Central memory CD8-positive, alpha-beta T cell (primary cell): Measurements from ENCODE around the gene FAM3A.
A peak's percentile ranks its signal among the peaks of the same experiment; 100 is the strongest.
"Not testable (repeated sequence)": the region's sequence is repeated elsewhere in the genome, so short reads cannot be mapped to it uniquely, and the experiment has no call there.

Experiments used
- ATAC-seq: fragments of 150-1000 bp; cut with Tn5 transposase; replicated peaks from 2 replicates; pipeline ENCODE4 v1.10.0; 2022; ENCODE audit warnings: mild to moderate bottlenecking, moderate FRiP score, moderate number of reproducible peaks; ENCODE audit not compliant: poor library complexity, severe bottlenecking; ENCODE audit errors: extremely low read depth
- DNase-seq, 2 donors: peaks; one replicate each; pipeline ENCODE4 v3.0.0; 2021; ENCODE audit warnings: low spot score in 2 of 2
- H3K27ac Mint-ChIP-seq: one replicate; pipeline ENCODE4 v1.8.0; 2022; ENCODE audit warnings: low read depth, mild to moderate bottlenecking, moderate library complexity, mixed read lengths
- H3K27me3 Mint-ChIP-seq: one replicate; pipeline ENCODE4 v1.8.0; 2022; ENCODE audit warnings: mixed read lengths
- H3K36me3 Mint-ChIP-seq: one replicate; pipeline ENCODE4 v1.8.0; 2022; ENCODE audit warnings: mild to moderate bottlenecking, moderate library complexity, mixed read lengths; ENCODE audit not compliant: insufficient read depth
- H3K4me1 Mint-ChIP-seq: one replicate; pipeline ENCODE4 v1.8.0; 2022; ENCODE audit warnings: mixed read lengths
- H3K4me3 Mint-ChIP-seq: one replicate; pipeline ENCODE4 v1.8.0; 2022; ENCODE audit warnings: mild to moderate bottlenecking, moderate library complexity, mixed read lengths
- H3K9me3 Mint-ChIP-seq: one replicate; pipeline ENCODE4 v1.8.0; 2022; ENCODE audit warnings: mixed read lengths

The FAM3A gene

GRCh38 chrX:154542723-154543424 lies 26.8 kb upstream of the FAM3A start:
- Mint-ChIP-seq H3K27me3 (no peaks in the 10 kb centered on the region), H3K4me1 (peaks cover 15% of the 10 kb centered on the region), H3K27ac (peak overlapping the region; percentile 82), H3K36me3 (peaks cover 13% of the 10 kb centered on the region), H3K9me3 (no peaks in the 10 kb centered on the region), H3K4me3 (peak overlapping the region; percentile 78)
- ATAC-seq (no peak), DNase-seq (no peak)

DNA sequence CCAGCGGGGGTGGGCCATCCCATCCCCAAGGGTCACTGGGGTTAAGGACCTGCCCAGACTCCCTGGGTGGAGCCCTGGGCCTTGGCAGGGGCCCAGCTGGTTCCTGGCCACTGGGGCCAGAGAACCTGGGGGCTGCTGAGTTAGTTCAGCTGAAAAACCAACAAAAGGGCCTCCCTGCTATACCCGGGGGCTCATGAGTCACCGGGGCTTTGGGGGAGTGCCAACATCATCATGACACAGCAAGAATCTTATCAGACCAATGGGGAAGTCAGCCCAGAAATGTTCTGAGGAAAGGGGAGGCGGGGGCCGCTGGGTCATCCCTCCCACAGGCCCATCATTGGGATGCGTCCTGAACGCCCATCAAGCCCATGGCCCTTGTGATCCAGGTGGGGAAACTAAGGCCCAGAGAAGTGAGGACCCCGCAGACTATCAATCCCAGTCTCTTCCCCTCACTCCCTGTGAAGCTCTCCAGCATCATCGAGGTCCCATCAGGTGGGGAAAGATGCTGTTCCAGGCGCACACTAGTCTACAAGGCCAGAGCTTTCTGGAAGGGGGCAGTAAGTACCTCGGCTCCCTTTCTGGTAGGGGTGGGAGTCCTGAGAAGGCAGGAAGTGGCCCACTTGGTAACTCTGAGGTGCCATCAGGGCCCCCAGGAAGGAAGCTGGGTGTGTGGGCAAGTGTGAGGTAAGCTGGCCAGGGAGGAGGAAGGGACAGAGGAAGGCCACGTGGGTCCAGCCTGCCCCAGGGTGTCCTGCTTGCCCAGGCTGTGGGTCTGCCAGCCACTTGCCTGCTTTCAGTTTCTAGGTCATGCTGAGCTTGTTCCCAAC lies 26.1 kb upstream of the FAM3A start:
- H3K27ac Mint-ChIP-seq, result peak overlapping the region; percentile 82
- peak overlapping the region; percentile 78 for H3K4me3 Mint-ChIP-seq

GRCh38 chrX:154541589-154541895 lies 25.5 kb upstream of the FAM3A start:
- Mint-ChIP-seq H3K4me1 (peaks cover 13% of the 10 kb centered on the region), H3K27me3 (no peaks in the 10 kb centered on the region), H3K36me3 (peaks cover 5% of the 10 kb centered on the region), H3K9me3 (no peaks in the 10 kb centered on the region), H3K27ac (no peak overlapping the region), H3K4me3 (no peak overlapping the region)
- no peak for ATAC-seq
- DNase-seq, result no peak

More for the DNA sequence above, 26.1 kb upstream of the FAM3A start:
- peaks cover 13% of the 10 kb centered on the region for H3K4me1 Mint-ChIP-seq
- H3K9me3 Mint-ChIP-seq, result no peaks in the 10 kb centered on the region
- ATAC-seq (no peak), DNase-seq (no peak)
- H3K27me3 Mint-ChIP-seq, result no peaks in the 10 kb centered on the region
- H3K36me3 Mint-ChIP-seq, result peaks cover 8% of the 10 kb centered on the region

- no peak overlapping the region for H3K27ac Mint-ChIP-seq
- H3K36me3 Mint-ChIP-seq, result peaks cover 4% of the 10 kb centered on the region
- ATAC-seq, result no peak
- no peaks in the 10 kb centered on the region for H3K9me3 Mint-ChIP-seq
- DNase-seq, result no peak
- H3K4me3 Mint-ChIP-seq, result no peak overlapping the region
- H3K27me3 Mint-ChIP-seq, result no peaks in the 10 kb centered on the region
- H3K4me1 Mint-ChIP-seq, result peaks cover 13% of the 10 kb centered on the region
These were observed 25.0 kb upstream of the FAM3A start for GRCh38 chrX:154540897-154541535.

DNA sequence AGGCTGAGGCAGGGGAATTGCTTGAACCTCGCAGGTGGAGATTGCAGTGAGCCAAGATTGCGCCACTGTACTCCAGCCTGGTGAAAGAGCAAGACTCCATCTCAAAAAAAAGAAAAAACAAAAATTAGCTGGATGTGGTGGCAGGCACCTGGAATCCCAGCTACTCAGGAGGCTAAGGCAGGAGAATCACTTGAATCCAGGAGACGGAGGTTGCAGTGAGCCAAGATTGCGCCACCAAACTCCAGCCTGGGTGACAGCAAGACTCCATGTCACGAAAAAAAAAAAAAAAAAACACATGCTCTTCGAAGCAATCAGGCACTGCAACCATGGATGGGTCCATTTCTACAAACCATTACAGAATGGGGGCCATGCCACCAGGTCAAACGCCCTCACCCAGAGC lies 24.3 kb upstream of the FAM3A start:
- H3K36me3 Mint-ChIP-seq, DNase-seq, H3K4me3 Mint-ChIP-seq, H3K27me3 Mint-ChIP-seq, ATAC-seq, H3K27ac Mint-ChIP-seq, H3K9me3 Mint-ChIP-seq: not testable (repeated sequence)
- peaks cover 13% of the 10 kb centered on the region for H3K4me1 Mint-ChIP-seq

GRCh38 chrX:154539077-154539476 lies 23.0 kb upstream of the FAM3A start:
- H3K27ac Mint-ChIP-seq, result peak overlapping the region; percentile 55
- DNase-seq (no peak), ATAC-seq (no peak)
- H3K9me3 Mint-ChIP-seq, result no peaks in the 10 kb centered on the region
- H3K4me3 Mint-ChIP-seq, result no peak overlapping the region
- peaks cover 13% of the 10 kb centered on the region for H3K4me1 Mint-ChIP-seq
- peaks cover 13% of the 10 kb centered on the region for H3K36me3 Mint-ChIP-seq
- no peaks in the 10 kb centered on the region for H3K27me3 Mint-ChIP-seq

DNA sequence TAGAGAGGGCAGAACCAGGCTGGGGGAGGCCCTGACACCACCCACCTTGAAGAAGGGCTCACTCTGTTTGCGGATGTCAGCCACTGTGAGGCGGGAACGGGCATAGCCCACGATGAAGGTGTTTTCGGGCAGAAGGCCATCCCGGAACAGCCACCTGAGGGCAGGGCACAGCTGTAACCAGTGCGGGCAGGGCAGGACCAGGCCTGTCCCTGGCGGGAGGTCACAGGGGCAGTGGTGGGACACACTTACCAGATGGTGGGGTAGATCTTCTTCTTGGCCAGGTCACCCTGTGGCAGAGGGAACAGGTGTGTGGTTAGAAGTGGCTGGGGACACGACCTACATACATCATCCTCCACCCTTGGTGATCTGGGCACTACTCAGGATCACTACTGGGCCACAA lies 19.9 kb upstream of the FAM3A start:
- H3K27me3 Mint-ChIP-seq, result no peaks in the 10 kb centered on the region
- DNase-seq (no peak), ATAC-seq (no peak)
- H3K4me1 Mint-ChIP-seq, result no peaks in the 10 kb centered on the region
- H3K9me3 Mint-ChIP-seq, result no peaks in the 10 kb centered on the region
- H3K36me3 Mint-ChIP-seq, result peaks cover 16% of the 10 kb centered on the region
- no peak overlapping the region for H3K4me3 Mint-ChIP-seq
- H3K27ac Mint-ChIP-seq, result no peak overlapping the region

DNA sequence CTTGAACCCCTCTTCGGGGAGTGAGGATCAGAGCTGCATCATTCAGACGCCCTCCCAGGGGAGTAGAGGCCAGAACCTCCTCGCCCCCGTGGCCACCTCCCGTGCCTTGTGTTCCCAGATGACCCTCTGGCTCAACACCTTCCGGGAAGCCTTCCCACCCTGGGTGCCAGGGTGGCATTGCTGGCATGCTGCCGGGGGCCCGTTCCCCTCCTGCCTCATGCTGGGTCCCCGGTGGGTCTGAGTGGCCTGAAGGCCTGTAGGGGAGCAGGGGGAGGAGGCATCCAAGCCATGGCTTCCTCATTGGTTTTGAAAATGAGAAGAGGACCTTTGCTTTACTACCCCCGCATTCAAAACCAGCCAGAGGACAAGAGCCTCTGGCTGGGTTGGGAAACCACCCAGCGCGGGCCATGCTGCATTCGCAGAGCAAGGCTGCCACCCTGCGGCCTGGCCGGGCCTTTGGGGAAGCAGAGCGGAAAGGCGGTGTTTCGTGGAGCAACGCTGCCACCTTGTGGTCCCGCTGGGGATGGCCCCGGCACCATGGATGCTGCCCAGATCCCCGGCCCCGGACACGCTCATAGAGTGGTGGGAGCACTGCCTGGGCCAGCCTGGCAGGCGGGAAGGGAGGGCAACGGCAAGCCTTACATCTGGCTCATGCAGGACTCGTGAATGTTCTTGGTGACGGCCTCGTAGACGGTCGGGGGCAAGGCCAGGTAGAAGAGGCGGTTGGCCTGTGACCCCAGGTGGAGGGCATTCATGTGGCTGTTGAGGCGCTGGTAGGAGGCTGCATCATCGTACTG lies 18.7 kb upstream of the FAM3A start:
- no peak overlapping the region for H3K4me3 Mint-ChIP-seq

DNA sequence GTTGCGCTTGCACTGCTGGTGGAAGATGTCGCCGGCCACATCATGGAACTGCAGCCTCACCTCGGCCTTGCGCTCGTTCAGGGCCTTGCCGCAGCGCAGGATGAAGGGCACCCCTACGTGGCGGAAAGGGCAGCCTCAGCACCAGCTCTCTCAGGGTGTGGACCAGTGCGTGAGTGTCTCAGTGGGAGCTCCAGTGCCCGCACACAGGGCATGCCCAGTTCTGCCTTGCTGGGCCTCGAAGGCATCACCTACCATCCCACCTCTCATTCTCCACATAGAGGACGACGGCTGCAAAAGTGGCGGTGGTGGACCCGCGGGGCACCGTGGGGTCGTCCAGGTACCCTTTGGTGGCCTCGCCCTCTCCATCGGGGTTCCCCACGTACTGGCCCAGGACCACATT lies 16.7 kb upstream of the FAM3A start:
- Mint-ChIP-seq H3K9me3 (no peaks in the 10 kb centered on the region), H3K27me3 (no peaks in the 10 kb centered on the region), H3K4me1 (no peaks in the 10 kb centered on the region), H3K27ac (no peak overlapping the region), H3K4me3 (no peak overlapping the region), H3K36me3 (peaks cover 20% of the 10 kb centered on the region)
- DNase-seq, result no peak
- no peak for ATAC-seq

More for the DNA sequence above, 18.7 kb upstream of the FAM3A start:
- Mint-ChIP-seq H3K4me1 (no peaks in the 10 kb centered on the region), H3K9me3 (no peaks in the 10 kb centered on the region), H3K27ac (peak overlapping the region; percentile 32), H3K36me3 (peaks cover 20% of the 10 kb centered on the region), H3K27me3 (no peaks in the 10 kb centered on the region)
- DNase-seq, result peak; percentile 79 to 80
- ATAC-seq, result peak; percentile 97

- no peak for DNase-seq
- no peak overlapping the region for H3K4me3 Mint-ChIP-seq
- H3K9me3 Mint-ChIP-seq, result no peaks in the 10 kb centered on the region
- H3K4me1 Mint-ChIP-seq, result no peaks in the 10 kb centered on the region
- peaks cover 20% of the 10 kb centered on the region for H3K36me3 Mint-ChIP-seq
- no peak overlapping the region for H3K27ac Mint-ChIP-seq
- ATAC-seq, result no peak
- H3K27me3 Mint-ChIP-seq, result no peaks in the 10 kb centered on the region
These were observed 15.6 kb upstream of the FAM3A start for GRCh38 chrX:154531626-154532025.

- DNase-seq, result no peak
- H3K27me3 Mint-ChIP-seq, result no peaks in the 10 kb centered on the region
- peaks cover 18% of the 10 kb centered on the region for H3K36me3 Mint-ChIP-seq
- no peaks in the 10 kb centered on the region for H3K9me3 Mint-ChIP-seq
- peaks cover 12% of the 10 kb centered on the region for H3K4me1 Mint-ChIP-seq
- no peak for ATAC-seq
- H3K4me3 Mint-ChIP-seq, result no peak overlapping the region
- H3K27ac Mint-ChIP-seq, result no peak overlapping the region
These were observed 14.3 kb upstream of the FAM3A start for GRCh38 chrX:154530286-154530685.

DNA sequence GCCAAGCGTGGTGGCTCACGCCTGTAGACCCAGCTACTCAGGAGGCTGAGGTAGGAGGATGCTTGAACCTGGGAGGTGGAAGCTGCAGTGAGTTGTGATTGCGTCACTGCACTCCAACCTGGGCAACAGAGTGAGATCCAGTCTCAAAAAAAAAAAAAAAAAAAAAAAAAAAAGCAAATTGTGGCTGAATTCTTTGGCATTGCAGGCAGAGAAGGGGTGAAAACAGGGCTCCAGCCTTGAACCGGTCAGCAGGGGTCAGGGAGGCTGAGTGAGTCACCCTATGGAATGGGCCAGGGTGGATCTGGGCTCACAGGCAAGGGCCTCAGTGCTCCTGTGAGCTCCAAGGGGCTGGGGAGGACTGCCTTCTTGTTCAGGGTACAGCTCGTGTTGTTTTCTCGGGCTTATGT lies 13.2 kb upstream of the FAM3A start:
- no peak for DNase-seq
- no peaks in the 10 kb centered on the region for H3K9me3 Mint-ChIP-seq
- no peak overlapping the region for H3K27ac Mint-ChIP-seq
- H3K4me1 Mint-ChIP-seq, result peaks cover 12% of the 10 kb centered on the region
- peaks cover 11% of the 10 kb centered on the region for H3K36me3 Mint-ChIP-seq
- no peaks in the 10 kb centered on the region for H3K27me3 Mint-ChIP-seq
- no peak for ATAC-seq
- H3K4me3 Mint-ChIP-seq, result no peak overlapping the region
